Measurements from ENCODE around the gene NAXE.
"Not testable (repeated sequence)": the region's sequence is repeated elsewhere in the genome, so short reads cannot be mapped to it uniquely, and the experiment has no call there.

Gene NAXE

GRCh38 chr1:156571261-156571852, 20.2 kb upstream of the NAXE start:
- no peak for DNase-seq

DNA sequence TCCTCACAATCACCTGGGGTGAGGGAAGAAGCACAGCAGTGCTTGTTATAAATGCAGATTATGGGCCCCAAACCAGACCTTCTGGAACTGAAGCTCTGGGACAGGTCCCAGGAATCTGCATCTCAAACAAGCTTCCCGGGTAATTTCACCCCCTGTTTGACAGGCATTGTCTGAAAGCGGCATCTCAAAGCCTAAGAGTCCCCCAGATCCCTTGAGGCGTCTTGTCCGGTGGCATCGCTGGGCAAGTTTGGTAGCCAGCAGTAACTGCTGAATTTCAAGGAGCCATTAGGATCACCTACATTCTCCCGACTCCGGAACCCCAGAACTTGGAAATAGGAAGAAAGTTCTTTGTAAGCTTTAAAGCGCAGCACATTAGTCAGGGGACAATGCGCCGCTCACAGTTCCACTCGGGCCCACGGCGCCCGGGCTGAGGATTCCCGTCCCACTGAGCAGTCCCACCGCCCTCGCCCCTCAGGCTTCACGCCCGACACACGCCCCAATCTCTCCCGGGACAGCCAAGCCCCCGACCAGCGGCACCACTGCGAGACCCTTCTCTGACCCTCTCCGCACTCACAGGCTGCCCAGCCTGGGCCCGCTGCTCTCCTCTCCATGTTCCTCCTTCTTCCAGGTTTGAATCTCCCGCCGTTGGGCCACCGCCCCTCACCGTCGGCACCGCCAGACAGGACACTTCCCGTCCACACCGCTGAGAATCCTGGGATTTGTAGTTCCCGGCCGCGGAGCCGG, 19.5 kb upstream of the NAXE start, which contains the start of gene IQGAP3:
Gene IQGAP3 (minus strand): TSS at position 647 of the 744 bp plus-strand sequence. CDS start 36 bp downstream, at position 611.
- DNase-seq: peak; percentile 90

GRCh38 chr1:156572663-156573018, 18.9 kb upstream of the NAXE start:
- no peak for DNase-seq

GRCh38 chr1:156574039-156574633, 17.4 kb upstream of the NAXE start:
- DNase-seq: no peak

GRCh38 chr1:156577550-156577949, 14.0 kb upstream of the NAXE start:
- DNase-seq: no peak

DNA sequence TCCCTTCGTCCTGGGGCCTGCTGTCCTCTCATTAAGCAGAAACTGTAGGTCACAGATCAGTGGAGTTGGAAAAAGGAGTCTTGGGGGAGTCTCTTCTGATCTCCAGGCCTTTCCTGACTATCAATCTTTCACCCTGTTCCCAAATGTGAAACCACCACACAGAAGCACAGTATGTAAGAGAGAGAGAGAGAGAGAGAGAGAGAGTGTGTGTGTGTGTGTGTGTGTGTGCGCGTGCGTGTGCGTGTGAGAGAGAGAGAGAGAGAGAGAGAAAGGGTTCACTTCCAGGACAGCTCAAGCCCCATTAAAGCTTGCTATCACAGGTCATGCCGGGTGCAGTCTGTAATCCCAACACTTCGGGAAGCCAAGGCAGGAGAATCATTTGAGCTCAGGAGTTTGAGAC, 13.5 kb upstream of the NAXE start:
- no peak for DNase-seq

GRCh38 chr1:156579472-156579871, 12.1 kb upstream of the NAXE start, which contains the start of gene TTC24:
TTC24 (plus strand) TSS chr1:156579723; CDS start chr1:156581365, 1,642 bp downstream.
- no peak for DNase-seq

- DNase-seq: no peak
These were observed 9.8 kb upstream of the NAXE start for GRCh38 chr1:156581661-156582387.

DNA sequence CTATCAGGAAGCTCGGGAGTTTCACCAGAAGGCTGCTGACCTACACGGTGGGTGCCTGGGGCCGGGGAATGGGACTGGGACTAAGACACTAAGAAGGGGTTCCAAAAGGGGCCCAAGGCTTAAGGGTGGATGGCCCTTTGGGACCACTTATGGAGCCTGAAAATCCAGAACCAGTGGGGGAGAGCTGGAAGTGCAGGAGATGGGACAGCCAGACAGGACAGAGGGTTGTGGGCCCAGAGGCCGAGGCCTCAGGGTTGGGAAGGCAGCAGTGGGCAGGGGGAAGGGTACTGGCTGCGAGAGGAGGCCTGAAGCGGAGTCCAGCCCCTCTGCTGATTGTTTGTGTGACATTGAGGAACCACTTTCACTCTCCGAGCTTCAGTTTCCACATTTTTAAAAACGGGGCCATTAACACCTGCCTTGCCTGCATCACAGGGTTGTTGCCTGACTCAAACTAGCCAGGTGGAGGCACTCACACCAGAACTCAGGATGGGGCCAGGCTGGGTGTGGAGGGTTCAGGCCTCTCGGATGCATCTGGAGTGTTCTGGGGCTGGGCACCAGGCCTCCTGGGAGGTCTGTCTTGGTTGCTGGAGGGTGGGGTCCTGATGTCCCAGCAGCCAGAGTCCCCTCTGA, 9.1 kb upstream of the NAXE start:
- no peak for DNase-seq

DNA sequence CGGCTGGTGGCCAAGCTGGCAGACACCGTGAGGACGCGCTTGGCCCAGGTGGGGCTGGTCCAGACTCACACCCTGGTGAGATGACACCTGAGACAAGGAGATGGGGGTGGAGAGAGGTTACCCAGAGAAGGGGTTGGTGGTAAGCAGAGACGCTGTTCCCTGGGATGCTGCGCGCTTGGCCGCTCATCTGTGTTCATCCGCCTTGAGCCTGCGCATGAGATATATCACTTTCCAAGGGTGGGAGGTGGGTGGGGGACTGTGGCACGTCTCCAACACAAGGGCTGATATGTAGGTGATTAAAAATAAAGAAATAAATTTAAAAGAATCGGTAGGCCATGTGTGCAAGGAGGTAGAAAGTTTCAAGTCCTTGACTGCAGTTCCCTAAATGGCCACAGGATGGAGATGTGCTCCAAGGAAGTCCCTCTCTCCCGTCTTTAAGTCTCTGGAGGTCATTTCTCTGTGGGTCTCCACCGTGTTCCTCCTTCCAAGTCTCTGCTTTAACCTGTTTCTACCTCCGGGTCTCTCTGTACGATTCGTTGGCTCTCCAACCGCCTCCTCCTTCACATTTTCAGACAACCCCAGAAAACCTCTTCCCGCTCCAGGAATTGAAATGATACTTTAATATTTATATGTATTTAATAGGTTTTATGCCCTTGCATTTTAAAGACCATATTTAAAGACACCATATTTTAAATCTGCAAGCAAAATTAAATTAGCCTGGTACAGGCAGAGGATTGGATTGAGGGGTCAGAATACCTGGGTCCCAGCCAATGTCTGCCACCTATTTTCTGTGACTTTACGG, 7.6 kb upstream of the NAXE start:
- DNase-seq: peak; percentile 72

DNA sequence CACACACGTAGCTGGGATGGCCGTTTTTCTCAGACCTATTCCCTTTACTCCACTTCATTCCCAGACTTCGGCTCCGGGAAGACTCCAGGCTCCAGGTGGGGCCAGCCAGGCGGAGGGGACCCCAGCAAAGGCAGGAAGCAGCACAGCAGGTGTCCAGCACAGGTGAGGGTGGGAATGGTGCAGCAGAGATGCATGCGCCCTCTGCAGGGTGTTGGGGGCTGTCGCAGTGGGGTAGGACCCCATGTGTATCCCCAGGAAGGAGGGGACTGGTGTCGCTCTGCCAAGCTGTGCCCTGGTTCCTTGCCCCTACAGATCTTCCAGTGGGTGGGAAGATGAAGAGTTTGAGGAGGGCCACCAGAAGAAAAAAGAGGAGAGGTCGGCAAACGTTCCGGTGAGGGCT, 6.8 kb upstream of the NAXE start:
- DNase-seq: no peak

- DNase-seq: no peak
These were observed 5.3 kb upstream of the NAXE start for GRCh38 chr1:156586323-156586722.

GRCh38 chr1:156586892-156587477, 4.6 kb upstream of the NAXE start:
- no peak for DNase-seq

DNA sequence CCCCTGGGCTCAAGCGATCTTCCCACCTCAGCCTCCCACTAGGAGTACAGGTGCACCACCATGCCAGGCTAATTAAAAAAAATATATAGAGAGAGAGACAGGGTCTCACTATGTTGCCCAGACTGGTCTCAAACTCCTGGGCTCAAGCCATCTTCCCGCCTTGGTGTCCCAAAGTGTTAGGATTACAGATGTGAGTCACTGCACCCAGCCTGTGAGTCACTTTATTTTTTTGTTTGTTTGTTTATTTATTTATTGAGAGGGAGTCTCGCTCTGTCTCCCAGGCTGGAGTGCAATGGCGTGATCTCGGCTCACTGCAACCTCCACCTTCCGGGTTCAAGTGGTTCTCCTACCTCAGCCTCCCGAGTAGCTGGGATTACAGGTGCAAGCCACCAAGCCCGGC, 3.6 kb upstream of the NAXE start:
- not testable (repeated sequence) for DNase-seq

GRCh38 chr1:156589546-156589945, 2.0 kb upstream of the NAXE start:
- DNase-seq: no peak

DNA sequence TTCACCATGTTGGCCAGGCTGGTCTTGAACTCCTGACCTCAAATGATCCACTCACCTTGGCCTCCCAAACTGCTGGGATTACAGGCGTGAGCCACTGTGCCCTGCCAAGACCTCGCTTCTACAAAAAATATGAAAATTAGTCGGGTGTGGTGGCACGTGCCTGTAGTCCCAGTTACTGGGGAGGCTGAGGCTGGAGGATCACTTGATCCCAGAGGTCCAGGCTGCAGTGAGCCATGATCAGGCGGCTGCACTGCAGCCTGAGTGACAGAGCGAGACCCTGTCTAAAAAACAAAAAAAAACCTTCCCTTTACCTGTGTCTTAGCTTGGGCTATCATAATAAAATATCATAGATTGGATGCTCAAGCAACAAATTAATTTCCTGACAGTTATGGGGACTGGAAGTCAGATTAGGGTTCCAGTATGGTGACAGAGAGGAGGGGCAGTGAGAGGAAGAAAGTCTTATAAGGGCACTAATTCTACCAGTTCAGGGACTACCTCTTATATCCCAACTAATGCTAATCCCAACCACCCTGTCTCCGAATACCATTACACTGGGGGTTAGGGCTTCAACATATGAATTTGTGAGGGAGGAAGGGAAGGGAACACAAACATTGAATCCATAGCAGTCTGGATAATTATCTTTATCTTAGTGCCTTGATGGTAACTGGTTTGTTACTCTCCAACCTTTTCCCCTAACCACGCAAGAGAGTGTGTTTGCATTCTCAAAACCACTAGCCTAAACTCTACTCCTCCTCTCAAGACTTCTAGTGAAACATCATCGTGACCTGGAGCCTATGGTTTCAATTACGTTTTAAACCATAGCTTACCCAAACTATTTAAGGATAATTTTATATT, 1.0 kb upstream of the NAXE start:
- no peak for DNase-seq

DNA sequence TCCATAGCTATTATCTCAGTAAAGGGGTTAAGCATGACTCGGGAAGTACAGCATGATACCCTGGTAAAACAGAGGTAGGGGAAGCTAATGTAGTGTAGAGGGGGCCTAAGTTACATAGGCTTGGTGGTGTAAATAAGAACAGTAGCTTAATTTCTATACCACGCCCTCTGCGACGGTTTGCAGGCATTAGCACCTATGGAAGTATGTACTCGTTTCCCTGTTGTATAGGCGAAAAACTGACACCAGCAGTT, 470 bp upstream of the NAXE start:
- DNase-seq: no peak

DNA sequence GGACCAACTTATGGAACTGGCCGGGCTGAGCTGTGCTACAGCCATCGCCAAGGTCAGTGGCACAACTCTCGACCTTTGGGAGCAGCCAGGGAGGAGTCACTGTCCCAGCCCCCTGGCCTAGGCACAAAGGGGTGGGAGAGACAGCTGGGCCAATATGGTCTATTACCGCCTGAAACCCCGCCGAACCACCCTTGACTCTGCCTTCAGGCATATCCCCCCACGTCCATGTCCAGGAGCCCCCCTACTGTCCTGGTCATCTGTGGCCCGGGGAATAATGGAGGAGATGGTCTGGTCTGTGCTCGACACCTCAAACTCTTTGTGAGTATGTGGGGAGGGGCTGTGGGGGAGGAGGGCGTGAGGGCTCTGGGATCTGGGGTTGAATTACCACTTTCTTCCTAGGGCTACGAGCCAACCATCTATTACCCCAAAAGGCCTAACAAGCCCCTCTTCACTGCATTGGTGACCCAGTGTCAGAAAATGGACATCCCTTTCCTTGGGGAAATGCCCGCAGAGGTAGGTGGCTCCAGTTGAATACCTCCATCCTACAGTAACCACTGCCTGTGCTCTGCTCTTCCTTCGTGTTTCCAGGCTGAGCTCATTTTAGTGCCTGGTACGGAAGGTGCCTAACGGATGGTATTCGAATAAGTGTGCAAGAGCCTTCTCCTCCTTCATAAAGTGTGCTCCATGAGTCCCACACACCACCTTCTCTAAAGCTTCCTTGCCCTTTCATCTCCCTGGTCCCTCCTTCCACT, 758 bp downstream of the NAXE start:
- DNase-seq: no peak

DNA sequence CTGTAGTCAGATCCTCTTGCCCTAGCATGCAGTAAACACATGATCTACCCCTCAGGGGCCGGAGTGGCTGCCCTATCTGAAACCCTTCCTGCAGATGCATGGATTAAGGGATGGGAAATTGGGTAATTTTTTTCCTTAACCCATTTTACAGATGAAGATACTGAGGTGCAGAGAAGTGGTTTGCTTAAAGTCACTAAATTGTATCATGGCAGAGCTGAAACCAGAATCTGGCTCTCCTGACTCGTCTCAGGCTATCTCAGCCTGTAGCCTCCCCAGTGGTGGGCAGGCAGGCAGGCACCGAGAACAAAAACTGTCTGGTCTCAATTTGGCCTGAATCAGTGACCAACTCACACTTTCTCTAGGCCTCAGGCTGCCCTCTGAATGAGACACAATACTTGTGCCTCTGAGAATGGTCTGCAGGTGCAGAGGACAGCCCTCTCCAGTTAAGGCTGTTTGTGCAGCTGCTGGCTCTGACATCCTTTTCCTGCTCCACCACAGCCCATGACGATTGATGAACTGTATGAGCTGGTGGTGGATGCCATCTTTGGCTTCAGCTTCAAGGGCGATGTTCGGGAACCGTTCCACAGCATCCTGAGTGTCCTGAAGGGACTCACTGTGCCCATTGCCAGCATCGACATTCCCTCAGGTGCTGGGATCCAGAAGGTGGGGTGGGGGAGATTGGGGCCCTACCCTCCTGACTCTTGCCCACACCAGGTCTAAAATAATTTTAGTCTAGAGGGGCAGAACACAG, 1.5 kb downstream of the NAXE start:
- DNase-seq: no peak

GRCh38 chr1:156593661-156593989, 2.0 kb downstream of the NAXE start:
- DNase-seq: no peak

All from NCI-H2227 treated with DMSO at 0.1 percent for 48 hours (cell line).